IPS DF 6.9 (cell line): ENCODE results near the gene TFAP2A.

ENCODE experiments used
- DNase-seq: peaks from one replicate; pipeline ENCODE4 v3.0.0-alpha.2; 2013; ENCODE audit warnings: low read depth, low spot score
- H3K27ac ChIP-seq: one replicate; pipeline ENCODE4 v1.5.1; 2013; ENCODE audit warnings: low read length, control low read depth
- H3K27me3 ChIP-seq: 2 replicates; pipeline ENCODE4 v1.6.1; 2013; ENCODE audit warnings: mild to moderate bottlenecking, low read length; ENCODE audit not compliant: control insufficient read depth, insufficient read depth
- H3K36me3 ChIP-seq: 2 replicates; pipeline ENCODE4 v1.6.1; 2013; ENCODE audit warnings: low read length; ENCODE audit not compliant: control insufficient read depth, insufficient read depth
- H3K4me1 ChIP-seq: 2 replicates; pipeline ENCODE4 v1.6.1; 2013; ENCODE audit warnings: low read length; ENCODE audit not compliant: control insufficient read depth, insufficient read depth
- H3K4me3 ChIP-seq: 2 replicates; pipeline ENCODE4 v1.5.1; 2013; ENCODE audit warnings: mild to moderate bottlenecking, low read length
- H3K9me3 ChIP-seq: 2 replicates; pipeline ENCODE4 v1.6.1; 2013; ENCODE audit warnings: low read length, inconsistent platforms; ENCODE audit not compliant: control insufficient read depth, insufficient read depth
- WGBS: extraction: QIAGEN DNeasy Blood & Tissue Kit; methylation state at CpG from one replicate; pipeline ENCODE4 v1.1.7; 2013; ENCODE audit warnings: mixed read lengths, missing lambda C conversion rate; ENCODE audit not compliant: insufficient read length, insufficient coverage; 5-methylcytosine and 5-hydroxymethylcytosine counted together

Gene TFAP2A

DNA sequence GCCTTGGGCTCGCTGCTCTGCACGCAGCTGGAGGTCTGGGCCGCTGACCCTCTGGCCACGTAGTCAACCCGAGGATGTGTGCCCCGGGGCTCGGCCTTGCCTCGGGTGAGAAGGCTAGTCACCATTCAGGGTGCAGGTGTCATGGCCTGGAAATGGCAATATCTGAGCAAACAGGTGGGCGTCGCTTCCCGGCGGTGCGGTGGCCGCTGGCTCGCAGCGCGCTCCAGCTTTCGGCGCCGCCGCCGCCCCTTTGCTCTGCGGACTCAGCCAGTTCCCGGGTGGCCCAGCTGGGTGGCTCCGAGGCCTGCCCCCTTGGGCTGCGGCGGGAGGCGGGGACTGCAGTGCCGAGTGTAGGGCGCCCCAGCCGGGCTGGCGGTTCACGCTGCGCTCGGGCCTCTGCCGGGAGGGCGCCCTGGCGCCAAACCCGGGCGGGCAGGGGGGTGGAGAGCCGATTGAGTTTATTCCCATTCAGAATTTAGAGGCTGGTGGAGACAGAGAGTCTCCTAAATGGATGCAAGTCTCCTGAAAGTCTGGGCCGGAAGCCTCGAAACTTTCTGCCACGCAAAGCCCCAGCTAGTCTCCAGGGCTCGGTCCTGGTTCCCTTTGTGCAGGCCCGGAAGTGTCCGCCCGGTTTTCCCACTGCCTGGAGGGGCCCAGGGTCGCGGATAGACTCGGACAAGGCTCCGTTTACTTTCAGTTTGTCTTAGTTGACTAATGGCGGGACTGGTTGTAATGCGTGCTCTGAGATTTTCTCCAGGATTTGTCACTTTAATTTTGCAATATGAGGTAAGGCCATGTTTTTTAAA lies 11.3 kb upstream of the TFAP2A start:
- WGBS = no CpG with 5 or more reads among the region's 54 CpGs
- Histone ChIP-seq H3K4me1 (peaks cover 14% of the 10 kb centered on the region), H3K4me3 (peak overlapping the region; percentile 31; the same call in 1 of the 2 replicates), H3K27ac (no peak overlapping the region), H3K9me3 (no peaks in the 10 kb centered on the region), H3K36me3 (no peaks in the 10 kb centered on the region), H3K27me3 (peaks cover 65% of the 10 kb centered on the region)
- DNase-seq = no peak

DNA sequence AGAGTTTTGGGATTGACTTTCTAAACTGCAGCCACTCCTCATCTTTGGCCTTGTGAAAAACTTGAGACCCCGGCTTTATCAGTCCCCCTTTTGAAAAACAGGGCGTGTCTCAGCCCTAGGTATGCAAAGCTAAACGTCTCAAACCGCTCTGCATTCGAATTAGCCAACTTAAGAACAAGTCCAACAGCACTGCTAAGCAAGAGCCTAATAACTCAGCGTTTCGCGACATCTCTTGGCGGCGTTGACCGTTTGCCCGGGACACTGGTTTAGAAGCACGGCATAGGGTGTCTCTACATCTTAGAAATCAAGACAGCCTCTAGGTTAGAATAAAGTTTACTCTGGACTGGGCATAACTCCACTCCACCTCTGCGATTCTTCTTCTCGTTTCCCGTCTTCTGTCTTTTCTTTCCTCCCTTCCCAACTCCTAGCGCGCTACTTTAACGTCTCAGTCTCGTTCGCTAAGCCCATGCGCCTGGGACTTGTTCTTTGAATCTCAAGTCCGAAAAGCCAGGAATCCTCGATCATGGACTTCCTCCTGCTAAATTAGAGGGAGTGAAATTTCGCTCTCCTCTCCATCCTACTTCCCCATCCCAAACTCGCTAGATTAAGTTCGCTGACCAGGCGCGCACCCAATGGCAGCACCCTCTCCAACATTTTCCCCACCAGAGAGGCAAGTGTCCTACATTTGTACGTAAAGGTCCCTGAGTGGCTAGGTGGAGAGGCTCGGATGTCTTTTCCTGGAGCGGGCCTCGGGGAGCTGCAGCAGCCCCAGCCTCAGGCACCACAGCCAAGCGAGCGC lies 10.5 kb upstream of the TFAP2A start:
- no peak overlapping the region for H3K27ac ChIP-seq
- peaks cover 73% of the 10 kb centered on the region for H3K27me3 ChIP-seq
- no peak overlapping the region; the same call in 1 of the 2 replicates for H3K4me3 ChIP-seq
- DNase-seq = no peak
- no CpG with 5 or more reads among the region's 35 CpGs for WGBS
- H3K36me3 ChIP-seq = no peaks in the 10 kb centered on the region
- H3K9me3 ChIP-seq = no peaks in the 10 kb centered on the region
- peaks cover 15% of the 10 kb centered on the region for H3K4me1 ChIP-seq

DNA sequence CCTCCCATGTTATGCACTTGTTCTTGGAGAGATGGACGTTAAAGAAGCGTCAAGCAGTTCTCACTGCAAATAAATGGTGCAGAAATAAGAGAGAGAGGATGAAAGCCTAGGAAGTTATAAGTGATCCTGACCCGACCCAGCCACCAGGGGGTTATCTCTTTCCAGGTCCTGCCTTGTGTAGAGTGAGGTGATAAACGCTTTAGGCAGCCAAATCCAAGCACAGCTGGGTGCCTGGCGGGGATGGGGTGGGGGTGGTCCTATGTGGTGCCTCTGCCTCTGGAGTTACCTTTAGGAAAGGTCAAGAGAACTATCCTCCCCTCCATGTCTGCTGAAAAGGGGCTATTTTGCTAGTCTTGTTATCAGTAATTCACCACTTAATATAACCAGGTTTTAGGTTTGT lies 9.2 kb upstream of the TFAP2A start:
- Histone ChIP-seq H3K9me3 (no peaks in the 10 kb centered on the region), H3K27ac (no peak overlapping the region), H3K27me3 (peaks cover 83% of the 10 kb centered on the region), H3K4me3 (no peak overlapping the region), H3K4me1 (peaks cover 16% of the 10 kb centered on the region), H3K36me3 (no peaks in the 10 kb centered on the region)
- DNase-seq = no peak
- WGBS = no CpG with 5 or more reads among the region's 5 CpGs

DNA sequence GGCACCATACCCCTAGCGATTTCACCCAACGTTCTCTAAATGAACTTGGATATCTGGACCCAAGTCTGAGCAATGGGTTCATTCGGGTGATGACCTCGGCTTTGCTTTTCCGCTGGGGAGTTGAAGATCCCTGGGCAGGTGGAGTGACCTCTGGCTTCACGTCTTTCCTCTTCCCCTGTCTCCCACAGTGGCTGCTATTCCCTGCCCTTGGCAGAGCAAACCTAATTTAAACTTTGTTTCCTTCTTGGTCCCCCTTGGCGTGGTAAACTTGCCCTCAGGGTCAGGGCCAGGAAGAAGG lies 7.8 kb upstream of the TFAP2A start:
- no peak for DNase-seq
- H3K27ac ChIP-seq = no peak overlapping the region
- H3K36me3 ChIP-seq = no peaks in the 10 kb centered on the region
- no peaks in the 10 kb centered on the region for H3K9me3 ChIP-seq
- peaks cover 88% of the 10 kb centered on the region for H3K27me3 ChIP-seq
- no peak overlapping the region for H3K4me3 ChIP-seq
- WGBS = no CpG with 5 or more reads among the region's 7 CpGs
- H3K4me1 ChIP-seq = peaks cover 18% of the 10 kb centered on the region

DNA sequence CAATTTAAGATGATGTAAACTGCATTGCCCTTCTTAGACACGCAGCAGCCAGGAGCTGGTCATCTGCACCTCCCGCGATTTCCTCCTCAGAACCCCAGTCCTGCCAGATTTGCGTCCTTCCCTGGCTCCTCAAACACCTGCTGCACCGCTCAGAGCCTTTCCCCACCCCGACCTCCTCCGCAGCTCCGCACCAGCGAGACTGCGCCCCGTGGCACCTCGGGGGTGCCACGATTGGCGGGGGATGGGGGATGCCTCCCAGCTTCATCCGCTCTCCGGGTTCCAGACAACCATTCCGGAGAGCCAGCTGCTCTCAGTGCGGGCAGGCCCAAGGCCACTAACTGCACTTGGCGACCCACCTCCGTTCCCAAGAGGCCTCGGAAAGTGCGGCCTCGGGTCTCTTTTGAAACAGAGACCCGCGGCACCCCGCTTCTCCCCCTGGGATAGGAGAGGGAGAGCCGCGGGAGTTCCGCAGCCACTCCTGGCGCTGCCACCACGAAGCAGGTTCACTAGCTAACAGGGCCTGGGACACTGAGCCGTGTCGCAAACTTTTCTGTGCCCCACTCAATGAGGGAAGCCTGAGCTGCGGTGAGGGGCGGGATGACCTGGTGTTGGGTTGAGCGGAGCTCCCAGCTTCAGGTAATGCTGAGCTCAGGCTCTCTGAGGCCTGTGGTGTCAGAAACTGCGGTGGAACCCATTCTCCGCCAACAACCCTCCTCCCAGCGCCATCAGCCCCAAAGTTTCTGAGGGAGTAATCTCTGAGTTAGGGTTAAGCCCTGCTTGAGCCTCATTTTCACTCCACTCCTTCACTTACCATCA lies 7.3 kb upstream of the TFAP2A start:
- Histone ChIP-seq H3K4me1 (peaks cover 18% of the 10 kb centered on the region), H3K4me3 (no peak overlapping the region), H3K27ac (no peak overlapping the region), H3K9me3 (no peaks in the 10 kb centered on the region), H3K27me3 (peaks cover 89% of the 10 kb centered on the region), H3K36me3 (no peaks in the 10 kb centered on the region)
- no peak for DNase-seq
- WGBS = no CpG with 5 or more reads among the region's 39 CpGs

DNA sequence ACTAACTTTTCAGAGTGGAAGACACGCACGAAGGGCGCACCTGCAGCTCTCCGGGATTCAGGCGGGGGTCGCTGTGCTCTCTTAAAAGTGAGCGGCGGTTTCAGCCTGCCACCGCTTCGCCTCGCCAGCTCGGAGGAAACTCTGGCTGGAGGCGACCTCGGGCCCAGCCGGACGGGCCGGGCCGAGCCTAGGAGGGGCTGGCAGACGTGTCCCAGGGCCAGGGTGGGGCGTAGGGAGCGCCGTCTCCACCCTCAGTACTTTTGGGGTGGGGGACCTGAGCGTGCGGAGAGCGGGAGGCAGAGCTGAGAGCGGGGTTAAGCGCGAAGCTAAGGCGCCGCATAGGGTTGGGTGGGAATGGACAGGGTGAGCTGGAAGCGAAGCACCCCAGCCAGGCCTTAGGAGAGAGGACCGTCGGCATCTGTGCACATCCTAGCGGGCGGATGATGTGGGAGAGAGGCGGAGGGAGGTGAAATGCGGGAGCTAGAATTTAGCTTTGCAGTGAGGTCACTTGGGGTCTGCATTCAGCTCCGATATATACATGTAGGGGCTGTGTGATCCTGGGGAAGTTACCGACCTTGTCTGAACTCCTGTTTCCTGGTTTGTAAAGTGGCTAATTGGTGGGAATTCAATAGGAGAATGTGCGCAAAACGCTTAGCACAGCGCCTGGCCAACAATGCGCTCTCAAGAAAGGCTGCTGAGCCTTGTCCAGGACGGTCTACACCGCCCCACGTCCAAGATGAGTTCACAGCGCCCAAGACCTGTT lies 6.5 kb upstream of the TFAP2A start:
- Histone ChIP-seq H3K9me3 (no peaks in the 10 kb centered on the region), H3K27ac (no peak overlapping the region), H3K4me3 (no peak overlapping the region), H3K27me3 (peaks cover 86% of the 10 kb centered on the region), H3K36me3 (no peaks in the 10 kb centered on the region), H3K4me1 (peaks cover 16% of the 10 kb centered on the region)
- WGBS = no CpG with 5 or more reads among the region's 47 CpGs
- DNase-seq = no peak

DNA sequence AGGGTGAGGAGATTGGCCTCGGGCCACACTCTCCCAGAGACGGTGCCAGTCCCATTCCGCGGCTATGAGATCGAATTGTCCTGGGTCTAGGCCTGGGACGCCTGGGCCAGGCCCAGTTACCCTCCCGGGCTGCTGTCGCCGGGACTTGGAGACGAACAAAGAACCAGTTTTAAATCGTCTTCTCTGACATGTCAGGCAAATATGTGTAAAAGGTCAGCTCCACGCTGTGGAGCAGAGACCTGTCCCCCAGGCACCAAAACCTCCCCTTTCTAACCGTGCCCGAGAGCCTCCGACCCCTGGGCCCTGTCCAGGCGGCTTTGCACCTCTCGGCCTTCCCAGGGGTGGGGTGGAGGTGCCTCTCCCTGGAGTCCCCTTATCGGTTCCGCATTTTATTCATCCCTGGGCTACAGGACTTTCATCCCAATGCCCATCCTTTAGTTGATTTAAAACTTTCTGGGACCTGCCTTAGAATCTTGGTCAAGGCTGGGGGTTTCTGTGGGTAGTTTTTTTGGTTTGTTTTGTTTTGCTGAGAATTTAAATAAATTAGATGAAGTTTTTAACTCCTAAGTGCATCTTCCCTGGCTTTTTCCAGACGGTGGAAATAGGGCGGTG lies 5.8 kb upstream of the TFAP2A start:
- Histone ChIP-seq H3K27me3 (peaks cover 86% of the 10 kb centered on the region), H3K4me1 (peaks cover 13% of the 10 kb centered on the region), H3K9me3 (no peaks in the 10 kb centered on the region), H3K36me3 (no peaks in the 10 kb centered on the region), H3K4me3 (no peak overlapping the region), H3K27ac (no peak overlapping the region)
- no peak for DNase-seq
- no CpG with 5 or more reads among the region's 21 CpGs for WGBS

DNA sequence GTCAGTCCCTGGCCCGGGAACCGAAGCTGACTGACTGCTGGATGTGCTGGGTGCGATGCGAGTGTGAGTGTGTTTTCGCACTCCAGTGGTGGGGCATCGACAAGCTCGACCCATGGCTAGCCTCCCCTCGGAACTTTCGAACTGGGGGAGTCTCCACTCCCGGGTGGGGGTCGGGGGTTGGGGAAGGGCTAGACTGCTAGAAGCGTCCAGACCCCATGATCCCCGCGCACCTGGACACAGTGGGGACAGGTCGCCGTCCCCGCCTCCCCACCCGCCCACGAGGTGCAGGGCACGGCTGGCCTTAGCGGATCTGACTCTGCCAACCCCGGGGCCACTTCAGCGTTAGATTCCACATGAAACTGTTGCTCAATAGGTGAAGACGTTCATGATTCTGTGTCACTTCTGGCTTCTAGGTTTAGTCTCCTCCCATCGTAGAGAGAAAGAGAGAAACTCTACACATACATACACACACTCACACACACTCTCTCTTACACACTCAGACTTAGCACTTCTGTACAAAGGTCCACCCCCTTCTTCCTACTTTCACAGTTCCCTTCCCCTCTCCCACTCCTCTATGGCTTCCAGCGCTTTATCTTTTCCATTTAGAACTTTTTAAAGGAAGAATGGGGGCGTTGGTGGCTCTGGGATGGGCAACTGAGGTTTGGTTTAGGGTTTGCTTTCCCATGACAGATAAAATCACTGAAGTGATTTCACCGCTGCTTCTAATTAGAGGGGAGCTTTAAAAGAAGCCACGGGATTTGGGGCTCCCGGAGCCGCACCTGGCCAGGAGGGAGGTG lies 5.1 kb upstream of the TFAP2A start:
- no peak overlapping the region for H3K27ac ChIP-seq
- WGBS = no CpG with 5 or more reads among the region's 31 CpGs
- no peaks in the 10 kb centered on the region for H3K9me3 ChIP-seq
- peaks cover 11% of the 10 kb centered on the region for H3K4me1 ChIP-seq
- peak overlapping the region; percentile 42; the same call in 1 of the 2 replicates for H3K4me3 ChIP-seq
- DNase-seq = no peak
- peaks cover 84% of the 10 kb centered on the region for H3K27me3 ChIP-seq
- no peaks in the 10 kb centered on the region for H3K36me3 ChIP-seq
